Measurements from ENCODE around the gene CUL3.

The CUL3 gene

GRCh38 chr2:224580248-224580647 lies 4.9 kb downstream of the CUL3 start:
- ATAC-seq = no peak
- TF ChIP-seq CSRNP3 (CRISPR knock-in tag; IDR thresholded peaks at IDR 0.05) (no peak), ZNF8 (CRISPR knock-in tag; IDR thresholded peaks at IDR 0.05) (no peak), ESRRG (CRISPR knock-in tag; IDR thresholded peaks at IDR 0.05) (no peak)

GRCh38 chr2:224579411-224579810 lies 5.8 kb downstream of the CUL3 start:
- TF ChIP-seq RARB (CRISPR knock-in tag; IDR thresholded peaks at IDR 0.05) = no peak
- no peak for TF ChIP-seq TCF4 (CRISPR knock-in tag; IDR thresholded peaks at IDR 0.05; ENCODE audit: borderline replicate concordance)
- TF ChIP-seq CREB5 (CRISPR knock-in tag; IDR thresholded peaks at IDR 0.05; ENCODE audit: low read depth) = no peak
- TF ChIP-seq ZNF70 (CRISPR knock-in tag; IDR thresholded peaks at IDR 0.05) = no peak
- no peak for TF ChIP-seq TOX (CRISPR knock-in tag; IDR thresholded peaks at IDR 0.05; ENCODE audit: borderline replicate concordance)
- no peak for TF ChIP-seq SNAI2 (CRISPR knock-in tag; IDR thresholded peaks at IDR 0.05)
- TF ChIP-seq CSRNP3 (CRISPR knock-in tag; IDR thresholded peaks at IDR 0.05) = no peak
- TF ChIP-seq ZFP30 (CRISPR knock-in tag; IDR thresholded peaks at IDR 0.05) = no peak
- TF ChIP-seq CSDC2 (CRISPR knock-in tag; IDR thresholded peaks at IDR 0.05) = no peak
- TF ChIP-seq POU6F1 (CRISPR knock-in tag; IDR thresholded peaks at IDR 0.05; ENCODE audit: borderline replicate concordance, low read depth) = no peak
- TF ChIP-seq PATZ1 (CRISPR knock-in tag; IDR thresholded peaks at IDR 0.05; ENCODE audit: borderline replicate concordance) = no peak
- no peak for TF ChIP-seq OSR1 (CRISPR knock-in tag; IDR thresholded peaks at IDR 0.05)
- peak; percentile 60 for ATAC-seq

GRCh38 chr2:224577541-224577940 lies 7.6 kb downstream of the CUL3 start:
- no peak for ATAC-seq
- TF ChIP-seq ISL1 (CRISPR knock-in tag; IDR thresholded peaks at IDR 0.05) (no peak), SNAI2 (CRISPR knock-in tag; IDR thresholded peaks at IDR 0.05) (no peak), ZNF565 (CRISPR knock-in tag; conservative IDR thresholded peaks at IDR 0.05; ENCODE audit: low read depth) (no peak), ESRRG (CRISPR knock-in tag; IDR thresholded peaks at IDR 0.05) (no peak), POU6F1 (CRISPR knock-in tag; IDR thresholded peaks at IDR 0.05; ENCODE audit: borderline replicate concordance, low read depth) (no peak), ZFP30 (CRISPR knock-in tag; IDR thresholded peaks at IDR 0.05) (no peak), BACH2 (CRISPR knock-in tag; IDR thresholded peaks at IDR 0.05; ENCODE audit: borderline replicate concordance) (no peak), RARB (CRISPR knock-in tag; IDR thresholded peaks at IDR 0.05) (no peak), GLIS3 (CRISPR knock-in tag; IDR thresholded peaks at IDR 0.05) (no peak), PATZ1 (CRISPR knock-in tag; IDR thresholded peaks at IDR 0.05; ENCODE audit: borderline replicate concordance) (no peak), CREB5 (CRISPR knock-in tag; IDR thresholded peaks at IDR 0.05; ENCODE audit: low read depth) (no peak), TOX (CRISPR knock-in tag; IDR thresholded peaks at IDR 0.05; ENCODE audit: borderline replicate concordance) (no peak), ZNF8 (CRISPR knock-in tag; IDR thresholded peaks at IDR 0.05) (no peak), TSHZ2 (CRISPR knock-in tag; IDR thresholded peaks at IDR 0.05) (no peak), CSDC2 (CRISPR knock-in tag; IDR thresholded peaks at IDR 0.05) (no peak), ARNTL (CRISPR knock-in tag; IDR thresholded peaks at IDR 0.05; ENCODE audit: borderline replicate concordance, low read depth) (no peak)

Data from SK-N-SH treated with all-trans-retinoic acid at 6 μM for 48 hours (cell line).